HCT116 (cell line): Measurements from ENCODE around the gene ABHD17B.

Experiments
- CEBPB ChIP-seq: IDR thresholded peaks from 2 replicates; pipeline ENCODE4 v1.6.1; 2012; ENCODE audit warnings: low read depth
- EZH2 ChIP-seq: fragments of 200-600 bp; sonication (generic); IDR thresholded peaks from 2 replicates; pipeline ENCODE4 v1.6.1; 2017; ENCODE audit warnings: antibody characterized with exemption, mixed run types
- EZH2phosphoT487 ChIP-seq: fragments of 200-600 bp; IDR thresholded peaks from 2 replicates; pipeline ENCODE4 v1.6.1; 2018; ENCODE audit warnings: antibody characterized with exemption, borderline replicate concordance
- MAX ChIP-seq: IDR thresholded peaks from 2 replicates; pipeline ENCODE4 v1.6.1; 2012
- POLR2A ChIP-seq: IDR thresholded peaks from 2 replicates; pipeline ENCODE4 v1.7.0; 2011; ENCODE audit warnings: borderline replicate concordance; ENCODE audit not compliant: insufficient read depth, insufficient read length; ENCODE audit errors: extremely low read depth
- POLR2AphosphoS5 ChIP-seq: IDR thresholded peaks from 2 replicates; pipeline ENCODE4 v1.6.1; 2011; ENCODE audit warnings: mild to moderate bottlenecking, low read depth, low read length, moderate library complexity
- RAD21 ChIP-seq: IDR thresholded peaks from 2 replicates; pipeline ENCODE4 v1.6.1; 2012; ENCODE audit warnings: low read depth, mild to moderate bottlenecking
- REST ChIP-seq: IDR thresholded peaks from 2 replicates; pipeline ENCODE4 v1.6.1; 2012; ENCODE audit warnings: low read depth
- SIN3A ChIP-seq: IDR thresholded peaks from 2 replicates; pipeline ENCODE4 v1.6.1; 2012; ENCODE audit warnings: low read depth
- YY1 ChIP-seq: IDR thresholded peaks from 2 replicates; pipeline ENCODE4 v1.6.1; 2011; ENCODE audit warnings: low read length, low read depth, moderate library complexity, mild to moderate bottlenecking; ENCODE audit not compliant: insufficient replicate concordance; ENCODE audit errors: extremely low read depth
- ZFX ChIP-seq: fragments of 450-650 bp; IDR thresholded peaks from 2 replicates; pipeline ENCODE4 v1.6.1; 2017
- ZNF274 ChIP-seq: fragments of 200-500 bp; sonication (Bioruptor generic); IDR thresholded peaks from 2 replicates; pipeline ENCODE4 v1.6.1; 2014; ENCODE audit warnings: mild to moderate bottlenecking, low read depth, low read length, inconsistent platforms
- TF ChIP-seq, protein P1 (sequence below), 3 experiments: fragments of 200-600 bp in 1 of 3; sonication (generic) in 1 of 3; IDR thresholded peaks in 2 of 3; conservative IDR thresholded peaks in 1 of 3; 2 replicates each; pipeline ENCODE4 v1.5.1; 2012 to 2017; ENCODE audit warnings: low read depth in 2 of 3, low read length in 2 of 3, antibody characterized with exemption in 1 of 3, borderline replicate concordance in 1 of 3, control low read depth in 1 of 3, mild to moderate bottlenecking in 1 of 3, mixed read lengths in 1 of 3, mixed run types in 1 of 3, moderate library complexity in 1 of 3; ENCODE audit not compliant: insufficient read depth in 1 of 3

DNA sequence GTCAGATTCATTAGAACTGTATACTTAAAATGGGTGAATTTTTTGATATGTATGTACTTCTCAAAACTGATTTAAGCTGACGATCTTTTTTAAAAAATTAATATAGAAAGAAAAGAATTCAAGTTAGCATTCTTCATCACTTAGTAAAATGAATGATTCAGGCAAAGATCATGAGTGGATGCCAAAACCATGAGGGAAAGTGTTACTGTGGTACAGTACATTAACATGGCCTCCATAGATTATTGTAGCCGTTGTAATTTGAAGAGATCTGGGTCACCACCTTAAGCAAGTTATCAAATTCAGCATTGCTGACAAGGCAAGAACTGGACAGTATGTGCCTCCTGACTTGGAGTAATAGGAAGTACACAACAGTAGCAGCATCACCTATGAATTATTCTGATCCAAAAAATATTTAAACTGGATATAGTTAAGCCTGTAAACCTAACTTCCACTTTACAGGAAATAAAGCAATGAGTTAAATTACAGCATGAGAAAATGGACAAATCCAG, 30.1 kb upstream of the ABHD17B start:
- TF ChIP-seq, protein P1, sequence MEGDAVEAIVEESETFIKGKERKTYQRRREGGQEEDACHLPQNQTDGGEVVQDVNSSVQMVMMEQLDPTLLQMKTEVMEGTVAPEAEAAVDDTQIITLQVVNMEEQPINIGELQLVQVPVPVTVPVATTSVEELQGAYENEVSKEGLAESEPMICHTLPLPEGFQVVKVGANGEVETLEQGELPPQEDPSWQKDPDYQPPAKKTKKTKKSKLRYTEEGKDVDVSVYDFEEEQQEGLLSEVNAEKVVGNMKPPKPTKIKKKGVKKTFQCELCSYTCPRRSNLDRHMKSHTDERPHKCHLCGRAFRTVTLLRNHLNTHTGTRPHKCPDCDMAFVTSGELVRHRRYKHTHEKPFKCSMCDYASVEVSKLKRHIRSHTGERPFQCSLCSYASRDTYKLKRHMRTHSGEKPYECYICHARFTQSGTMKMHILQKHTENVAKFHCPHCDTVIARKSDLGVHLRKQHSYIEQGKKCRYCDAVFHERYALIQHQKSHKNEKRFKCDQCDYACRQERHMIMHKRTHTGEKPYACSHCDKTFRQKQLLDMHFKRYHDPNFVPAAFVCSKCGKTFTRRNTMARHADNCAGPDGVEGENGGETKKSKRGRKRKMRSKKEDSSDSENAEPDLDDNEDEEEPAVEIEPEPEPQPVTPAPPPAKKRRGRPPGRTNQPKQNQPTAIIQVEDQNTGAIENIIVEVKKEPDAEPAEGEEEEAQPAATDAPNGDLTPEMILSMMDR (IDR thresholded peaks at IDR 0.05 in 2 of 3, conservative IDR thresholded peaks at IDR 0.05 in 1 of 3; ENCODE audit: borderline replicate concordance in 1 of 3, insufficient read depth in 1 of 3, low read depth in 2 of 3, low read length in 2 of 3) = no peak
- no peak for TF ChIP-seq ZFX
- TF ChIP-seq EZH2phosphoT487 = no peak
- no peak for TF ChIP-seq YY1
- no peak for TF ChIP-seq EZH2
- no peak for TF ChIP-seq POLR2AphosphoS5
- no peak for TF ChIP-seq REST
- no peak for TF ChIP-seq CEBPB
- TF ChIP-seq MAX = no peak
- TF ChIP-seq POLR2A = no peak
- TF ChIP-seq ZNF274 = no peak
- no peak for TF ChIP-seq RAD21
- no peak for TF ChIP-seq SIN3A
